ENCODE data around the gene IQSEC1. TPM values are rescaled to one million over a fixed set of nuclear protein-coding genes. Genes with fewer than 3 reads are reported as not detected.

Gene IQSEC1
- total and polyA plus RNA-seq, 2 of the 8 experiments (the other 6 are each of a cell fraction or from before 2014, with no cell fraction given): 6.8 to 28.8 TPM

GRCh38 chr3:12974819-12975218 is 98.4 kb downstream of the IQSEC1 start:
- Histone ChIP-seq H4K5ac (ENCODE audit: insufficient read length, low read depth, low read length) (no peak overlapping the region), H2BK120ac (replicated peaks; ENCODE audit: low read depth, low read length) (no peak overlapping the region), H3K27me3 (replicated peaks in 1 of 4; ENCODE audit: control insufficient read depth in 3 of 4, extremely low read depth in 1 of 4, insufficient read depth in 3 of 4, low read length in 3 of 4) (no peaks in the 10 kb centered on the region), H3K23me2 (ENCODE audit: low read depth, low read length) (no peaks in the 10 kb centered on the region), H3K79me1 (ENCODE audit: low read depth, low read length) (peaks cover 4% of the 10 kb centered on the region; the same call in 1 of the 2 replicates), H3K56ac (replicated peaks; ENCODE audit: insufficient read length, low read depth, low read length) (no peak overlapping the region), H3K79me2 (ENCODE audit: control insufficient read depth in 1 of 2, insufficient read depth in 2 of 2, low read length in 2 of 2) (no peaks in the 10 kb centered on the region), H2AFZ (ENCODE audit: low read length) (no peak overlapping the region), H3K36me3 (ENCODE audit: control insufficient read depth in 2 of 4, insufficient read depth in 4 of 4, low read length in 3 of 4) (no peaks in the 10 kb centered on the region), H3K18ac (ENCODE audit: extremely low read depth, low read length) (no peak overlapping the region), H3K4me1 (replicated peaks in 1 of 4; ENCODE audit: control insufficient read depth in 3 of 4, insufficient read depth in 4 of 4, low read length in 3 of 4) (peaks cover 0 to 11% (median 10%) of the 10 kb centered on the region in 4 experiments; a peak in 5 of 7 replicates), H3K9ac (replicated peaks in 1 of 4; ENCODE audit: extremely low read depth in 1 of 4, low read depth in 3 of 4, low read length in 3 of 4) (no peak overlapping the region), H4K8ac (ENCODE audit: extremely low read depth, insufficient read depth, low read length) (no peak overlapping the region), H4K20me1 (replicated peaks in 1 of 2; ENCODE audit: control insufficient read depth in 1 of 2, insufficient read depth in 2 of 2, low read length in 2 of 2) (peaks cover 6 to 7% of the 10 kb centered on the region in 2 experiments), H2AK5ac (ENCODE audit: low read depth, low read length) (no peak overlapping the region), H3K9me3 (ENCODE audit: insufficient read depth in 2 of 2, low read depth in 1 of 2, low read length in 1 of 2) (no peaks in the 10 kb centered on the region), H2BK5ac (ENCODE audit: low read depth, low read length) (no peak overlapping the region), H3K4me2 (ENCODE audit: insufficient read depth in 1 of 2, low read depth in 2 of 2, low read length in 2 of 2) (no peak overlapping the region), H3K23ac (ENCODE audit: insufficient read length) (no peak overlapping the region), H3K4ac (replicated peaks; ENCODE audit: insufficient read length, low read depth, low read length) (no peak overlapping the region), H2BK15ac (ENCODE audit: low read length) (peak overlapping the region; percentile 76; the same call in 1 of the 2 replicates), H2BK20ac (ENCODE audit: low read length) (no peak overlapping the region), H2BK12ac (ENCODE audit: low read depth, low read length) (no peak overlapping the region), H4K91ac (replicated peaks; ENCODE audit: insufficient read length, low read length) (no peak overlapping the region), H3K4me3 (ENCODE audit: extremely low read depth in 1 of 4, insufficient read depth in 2 of 4, low read depth in 3 of 4, low read length in 4 of 4) (no peak overlapping the region), H3K27ac (ENCODE audit: low read depth, low read length) (no peak overlapping the region), H3K14ac (ENCODE audit: insufficient read length) (no peak overlapping the region)
- TF ChIP-seq RAD21 (IDR thresholded peaks at IDR 0.05 in 1 of 2, conservative IDR thresholded peaks at IDR 0.05 in 1 of 2; ENCODE audit: low read depth in 2 of 2, low read length in 2 of 2) (no peak), GTF2F1 (IDR thresholded peaks at IDR 0.05; ENCODE audit: borderline replicate concordance, low read depth, low read length) (no peak), SIRT6 (IDR thresholded peaks at IDR 0.05; ENCODE audit: low read length) (no peak), POLR2AphosphoS5 (IDR thresholded peaks at IDR 0.05; ENCODE audit: low read depth, low read length) (no peak), BCL11A (IDR thresholded peaks at IDR 0.05; ENCODE audit: low read depth in 2 of 2, low read length in 2 of 2) (no peak), MAX (IDR thresholded peaks at IDR 0.05) (no peak), RBBP5 (IDR thresholded peaks at IDR 0.05; ENCODE audit: borderline replicate concordance, low read depth, low read length) (no peak)
- DNase-seq (ENCODE audit: low read depth in 1 of 2, low spot score in 2 of 2) (no peak), FAIRE-seq (no peak)
- ChIA-PET POLR2A (ENCODE audit: partially characterized antibody) (no interaction called here), CTCF (ENCODE audit: partially characterized antibody) (interaction anchor here (0.8 to 25.8 kb wide), 5 partner anchors 10 to 134 kb away, joined by 3 to 267 read pairs (median 3); partner anchors contain the start of gene RPL32)
- WGBS, 2 experiments (ENCODE audit: extremely low coverage in 1 of 2, insufficient coverage in 1 of 2, insufficient read length in 1 of 2, insufficient replicate concordance in 2 of 2, low coverage in 1 of 2, low lambda C conversion rate in 2 of 2, missing lambda C conversion rate in 1 of 2): 96% methylated on average over 6 of the region's 6 CpGs; no CpG with 5 or more reads in 1 of the 2 experiments
